HG03457 (cell line): ENCODE results near the gene SLC5A5.
"Not testable (repeated sequence)": the region's sequence is repeated elsewhere in the genome, so short reads cannot be mapped to it uniquely, and the experiment has no call there.

Source experiments
- ATAC-seq: cut with Tn5 transposase; IDR thresholded peaks from one replicate; pipeline ENCODE4 v1.9.1; 2021; ENCODE audit warnings: moderate number of reproducible peaks; ENCODE audit not compliant: unreplicated experiment

SLC5A5 gene

DNA sequence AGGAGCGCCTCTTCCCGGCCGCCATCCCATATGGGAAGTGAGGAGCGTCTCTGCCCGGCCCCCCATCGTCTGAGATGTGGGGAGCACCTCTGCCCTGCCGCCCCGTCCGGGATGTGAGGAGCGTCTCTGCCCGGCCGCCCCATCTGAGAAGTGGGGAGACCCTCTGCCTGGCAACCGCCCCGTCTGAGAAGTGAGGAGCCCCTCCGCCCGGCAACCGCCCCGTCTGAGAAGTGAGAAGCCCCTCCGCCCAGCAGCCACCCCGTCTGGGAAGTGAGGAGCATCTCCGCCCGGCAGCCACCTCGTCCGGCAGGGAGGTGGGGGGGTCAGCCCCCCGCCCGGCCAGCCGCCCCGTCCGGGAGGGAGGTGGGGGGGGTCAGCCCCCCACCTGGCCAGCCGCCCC is 46.4 kb downstream of the SLC5A5 start:
- ATAC-seq = not testable (repeated sequence)

DNA sequence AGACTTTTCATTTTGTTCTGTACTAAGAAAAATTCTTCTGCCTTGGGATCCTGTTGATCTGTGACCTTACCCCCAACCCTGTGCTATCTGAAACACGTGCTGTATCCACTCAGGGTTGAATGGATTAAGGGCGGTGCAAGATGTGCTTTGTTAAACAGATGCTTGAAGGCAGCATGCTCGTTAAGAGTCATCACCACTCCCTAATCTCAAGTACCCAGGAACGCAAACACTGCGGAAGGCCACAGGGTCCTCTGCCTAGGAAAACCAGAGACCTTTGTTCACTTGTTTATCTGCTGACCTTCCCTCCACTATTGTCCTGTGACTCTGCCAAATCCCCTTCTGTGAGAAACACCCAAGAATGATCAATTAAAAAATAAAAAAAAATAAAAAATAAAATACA is 47.4 kb downstream of the SLC5A5 start:
- not testable (repeated sequence) for ATAC-seq

DNA sequence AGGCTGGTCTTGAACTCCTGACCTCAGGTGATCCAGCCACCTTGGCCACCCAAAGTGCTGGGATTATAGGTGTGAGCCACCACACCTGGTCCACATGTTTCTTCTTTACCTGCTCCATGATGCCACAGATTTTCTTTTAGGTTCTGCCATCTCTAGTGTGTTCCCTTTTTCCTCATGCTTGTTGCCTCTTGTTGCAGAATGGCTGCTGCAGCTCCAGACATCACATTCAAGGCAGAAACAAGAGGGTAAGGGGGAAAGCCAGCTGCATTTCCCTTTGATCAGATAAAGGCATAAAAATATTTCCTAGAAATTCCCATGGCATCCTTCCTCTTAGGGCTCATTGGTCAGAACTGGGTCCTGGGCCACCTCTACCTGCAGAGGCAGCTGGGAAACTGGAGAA is 48.8 kb downstream of the SLC5A5 start:
- ATAC-seq = no peak

DNA sequence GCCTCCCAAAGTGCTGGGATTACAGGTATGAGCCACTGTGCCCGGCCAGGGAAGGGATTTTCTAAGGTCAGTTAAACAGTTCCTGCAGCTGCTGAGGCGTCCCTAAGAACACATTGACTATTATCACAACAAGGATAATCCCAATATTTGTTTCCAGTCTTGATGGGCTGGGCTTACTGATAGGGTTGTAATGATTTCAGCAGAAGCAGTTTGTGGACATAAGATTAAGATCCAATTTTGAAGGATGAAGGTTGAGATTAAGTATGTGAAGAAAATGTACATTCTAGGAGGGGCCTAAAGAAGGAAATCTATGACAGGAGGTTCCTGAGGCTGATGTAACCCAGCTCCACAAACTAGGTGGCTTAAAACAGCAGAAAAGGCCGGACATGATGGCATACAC is 50.4 kb downstream of the SLC5A5 start:
- ATAC-seq = no peak

DNA sequence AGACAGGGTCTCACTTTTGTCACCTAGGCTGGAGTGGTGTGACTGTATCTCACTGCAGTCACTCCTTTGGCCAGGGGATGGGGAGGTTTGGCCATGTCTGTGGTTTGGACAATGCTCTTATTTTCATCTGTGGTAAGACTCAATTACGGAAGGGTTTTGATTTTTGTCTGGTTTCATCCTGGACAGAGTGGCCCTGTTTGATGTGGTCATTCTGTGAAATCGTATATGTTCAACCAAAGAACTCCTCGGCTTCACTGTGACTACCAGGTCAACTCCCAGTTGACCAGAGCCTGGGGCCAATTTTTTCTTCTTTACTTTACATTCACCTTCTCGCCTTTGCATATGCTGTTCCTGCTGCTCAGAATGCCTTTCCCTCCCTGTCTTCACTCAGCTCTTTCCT is 54.3 kb downstream of the SLC5A5 start:
- no peak for ATAC-seq

DNA sequence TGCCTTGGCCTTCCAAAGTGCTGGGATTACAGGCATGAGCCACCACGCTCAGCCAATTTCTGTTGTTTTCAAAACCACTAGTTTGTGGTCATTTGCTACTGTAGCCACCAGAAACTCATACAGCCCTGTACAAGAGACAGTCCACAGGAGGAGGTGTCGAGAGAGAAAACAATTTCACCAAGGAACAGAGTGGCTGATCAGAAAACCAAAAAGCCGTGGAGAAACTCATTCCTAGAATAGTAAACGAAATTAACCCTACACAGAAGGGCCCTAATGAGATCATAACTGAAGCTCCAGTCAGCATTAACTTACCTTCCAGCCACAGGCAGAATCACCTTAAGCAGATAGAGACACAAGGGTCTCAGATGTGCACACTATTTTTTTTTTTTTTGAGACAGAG is 57.3 kb downstream of the SLC5A5 start:
- ATAC-seq = no peak

DNA sequence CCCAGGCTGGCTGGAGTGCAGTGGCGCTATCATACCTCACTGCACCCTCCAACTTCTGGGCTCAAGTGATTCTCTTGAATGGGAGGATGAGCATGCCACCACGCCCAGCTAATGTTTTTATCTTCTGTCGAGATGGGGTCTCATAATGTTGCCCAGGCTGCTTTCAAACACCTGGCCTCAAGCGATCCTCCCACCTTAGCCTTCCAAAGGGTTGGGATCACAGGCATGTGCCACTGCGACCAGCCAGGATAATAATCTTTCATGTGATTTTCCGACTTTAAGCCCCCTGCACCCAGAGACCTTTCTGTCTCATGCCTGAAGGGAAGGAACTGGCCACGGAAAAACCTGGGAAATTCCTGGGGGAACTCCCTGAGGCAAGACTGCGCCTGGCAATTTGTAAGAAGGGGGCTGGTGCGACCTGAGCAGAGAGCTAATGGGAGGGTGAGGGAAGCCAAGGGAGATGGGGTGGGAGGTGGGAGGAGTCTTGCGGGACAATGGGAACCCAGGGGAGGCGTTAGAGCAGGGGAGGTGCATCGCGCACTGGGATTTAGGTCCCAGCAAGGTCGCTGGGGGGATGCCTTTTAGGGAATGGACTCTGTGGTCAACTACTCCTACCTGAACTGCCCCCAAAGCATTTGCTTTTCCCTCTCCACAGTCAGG is 59.9 kb downstream of the SLC5A5 start:
- ATAC-seq = no peak

DNA sequence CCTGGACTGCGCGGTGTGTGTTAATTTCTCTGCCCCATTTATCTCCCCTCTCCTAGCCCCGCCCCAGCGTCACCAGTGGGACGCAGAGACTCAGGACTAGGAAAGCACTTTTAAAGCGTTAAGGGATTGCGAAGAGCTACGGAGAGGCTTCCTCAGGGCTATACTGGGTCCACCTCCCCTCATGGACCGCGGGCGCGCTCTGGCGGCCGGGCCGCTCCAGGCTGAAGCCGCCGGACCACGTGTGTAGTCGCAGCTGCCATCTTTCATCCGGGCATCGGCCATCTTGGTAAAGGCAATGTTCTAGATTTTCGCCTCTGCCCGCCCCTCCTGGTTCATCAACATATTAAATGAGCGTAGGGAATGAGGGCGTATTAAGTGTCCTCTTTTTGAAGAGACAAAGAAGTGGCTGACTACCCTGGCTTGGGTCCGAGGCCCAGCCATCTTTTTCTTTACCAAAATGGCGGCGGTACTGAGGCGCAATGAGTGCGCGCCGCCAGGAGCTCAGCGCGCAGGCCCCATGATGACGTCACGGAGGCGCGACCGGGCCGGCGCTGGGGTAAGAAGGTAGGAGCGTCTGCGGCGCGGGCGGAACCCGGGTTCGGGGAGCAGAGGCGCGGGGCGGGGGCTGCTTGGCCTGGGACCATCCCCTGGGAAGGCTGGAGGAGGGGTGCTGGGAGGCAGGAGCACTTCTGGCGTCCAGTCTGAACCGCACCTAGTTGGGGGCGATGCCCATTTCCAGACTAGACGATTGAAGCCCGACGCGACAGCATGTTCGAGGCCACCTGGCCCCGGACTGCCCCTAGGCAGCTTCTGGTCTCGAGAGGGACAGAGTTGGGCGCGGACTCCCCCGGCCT is 61.0 kb downstream of the SLC5A5 start, which contains the start of gene CCDC124:
Gene CCDC124, plus strand, starts transcription at position 531 of the 854 bp plus-strand sequence. CDS start 3,406 bp downstream, outside the sequence.
- peak; percentile 51 for ATAC-seq

DNA sequence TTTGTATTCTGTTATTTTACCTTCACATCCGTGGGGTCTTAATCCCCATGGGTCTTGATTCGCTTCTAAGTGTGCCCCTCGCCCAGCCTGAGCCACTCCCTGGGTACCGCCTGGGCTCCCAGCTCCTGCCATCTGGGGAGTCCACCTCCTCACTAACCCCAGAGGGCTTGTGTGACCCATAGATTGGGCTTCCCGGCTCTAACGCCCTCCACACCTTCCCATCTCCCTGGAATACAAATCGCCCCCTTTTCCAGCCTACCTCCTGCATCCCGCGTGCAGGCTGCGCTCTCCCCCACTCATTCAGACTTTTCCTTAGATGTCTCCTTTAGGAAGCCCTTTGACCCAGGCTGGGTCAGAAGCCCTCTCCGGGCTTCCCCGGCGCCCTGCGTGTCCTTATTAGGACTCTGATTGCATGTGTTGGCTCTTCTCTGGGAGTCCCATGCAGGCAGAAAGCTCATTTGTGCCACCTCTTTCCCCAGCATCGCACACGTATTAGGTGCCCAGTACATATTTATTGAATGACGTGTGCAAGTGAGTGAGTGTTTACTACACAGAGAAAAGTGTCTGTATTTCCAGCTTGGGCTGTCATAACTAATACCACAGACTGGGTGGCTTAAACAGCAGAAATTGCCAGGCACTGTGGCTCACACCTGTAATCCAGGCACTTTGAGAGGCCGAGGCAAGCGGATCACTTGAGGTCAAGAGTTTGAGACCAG is 61.8 kb downstream of the SLC5A5 start:
- ATAC-seq = no peak

DNA sequence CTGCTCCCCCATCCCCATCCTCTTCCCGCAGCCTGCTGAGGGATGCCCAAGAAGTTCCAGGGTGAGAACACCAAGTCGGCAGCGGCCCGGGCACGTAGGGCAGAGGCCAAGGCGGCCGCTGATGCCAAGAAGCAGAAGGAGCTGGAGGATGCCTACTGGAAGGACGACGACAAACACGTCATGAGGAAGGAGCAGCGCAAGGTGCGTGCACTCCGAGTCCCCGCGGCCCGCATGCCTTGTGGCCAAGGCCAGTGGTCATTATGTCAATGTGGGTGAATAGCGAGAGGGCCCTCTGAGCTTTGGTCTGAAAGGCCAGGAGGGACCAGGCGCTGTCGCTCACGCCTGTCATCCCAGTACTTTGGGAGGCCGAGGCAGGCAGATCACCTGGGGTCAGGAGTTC is 64.6 kb downstream of the SLC5A5 start:
- no peak for ATAC-seq

DNA sequence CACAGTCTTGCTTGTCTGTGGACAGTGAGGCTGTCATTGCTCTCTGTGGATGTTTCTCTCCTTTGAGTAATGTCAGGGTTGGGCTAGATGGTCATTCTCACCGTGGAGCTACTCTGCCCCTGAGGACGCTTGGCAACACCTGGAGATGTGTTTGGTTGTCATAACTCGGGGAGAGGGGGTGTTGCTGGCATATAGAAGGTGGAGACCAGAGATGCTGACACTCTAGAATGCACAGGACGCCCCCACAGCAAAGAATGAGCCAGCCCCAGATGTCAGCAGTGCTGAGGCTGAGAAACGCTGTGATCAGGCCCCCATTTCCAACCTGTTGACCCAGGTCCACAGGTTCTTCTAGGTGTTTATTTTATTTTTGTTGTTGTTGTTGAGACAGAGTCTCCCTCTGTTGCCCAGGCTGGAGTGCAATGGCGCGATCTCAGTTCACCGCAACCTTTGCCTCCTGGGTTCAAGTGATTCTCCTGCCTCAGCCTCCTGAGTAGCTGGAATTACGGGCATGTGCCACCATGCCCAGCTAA is 65.7 kb downstream of the SLC5A5 start:
- no peak for ATAC-seq

DNA sequence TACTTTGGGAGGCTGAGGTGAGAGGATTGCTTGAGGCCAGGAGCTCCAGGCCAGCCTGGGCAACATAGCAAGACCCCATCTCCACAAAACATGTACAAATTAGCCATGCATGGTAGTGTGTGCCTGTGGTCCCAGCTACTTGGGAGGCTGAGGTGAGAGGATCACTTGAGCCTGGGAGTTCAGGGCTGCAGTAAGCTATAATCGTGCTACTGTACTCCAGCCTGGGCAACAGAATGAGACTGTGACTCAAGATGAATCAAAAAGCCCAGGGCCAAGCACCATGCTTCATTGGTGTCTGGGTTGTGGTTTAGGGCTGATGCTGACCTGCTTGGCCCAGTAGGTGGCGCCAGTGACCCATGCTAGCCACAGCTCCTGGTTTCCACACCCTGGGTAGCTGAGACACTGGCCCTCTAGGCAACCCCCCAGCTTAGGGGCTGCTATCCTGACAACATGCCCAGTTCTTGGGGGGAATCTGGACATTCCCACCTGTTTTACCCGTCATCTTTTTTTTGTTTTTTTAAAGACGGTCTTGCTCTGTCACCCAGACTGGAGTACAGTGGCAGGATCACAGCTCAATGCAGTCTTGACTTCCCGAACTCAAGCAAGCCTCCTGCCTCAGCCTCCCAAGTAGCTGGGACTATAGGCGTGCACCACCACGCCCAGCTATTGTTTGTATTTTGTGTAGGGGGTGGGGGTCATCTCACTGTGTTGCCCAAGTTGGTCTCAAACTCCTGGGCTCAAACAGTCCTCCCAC is 66.5 kb downstream of the SLC5A5 start:
- ATAC-seq = no peak

DNA sequence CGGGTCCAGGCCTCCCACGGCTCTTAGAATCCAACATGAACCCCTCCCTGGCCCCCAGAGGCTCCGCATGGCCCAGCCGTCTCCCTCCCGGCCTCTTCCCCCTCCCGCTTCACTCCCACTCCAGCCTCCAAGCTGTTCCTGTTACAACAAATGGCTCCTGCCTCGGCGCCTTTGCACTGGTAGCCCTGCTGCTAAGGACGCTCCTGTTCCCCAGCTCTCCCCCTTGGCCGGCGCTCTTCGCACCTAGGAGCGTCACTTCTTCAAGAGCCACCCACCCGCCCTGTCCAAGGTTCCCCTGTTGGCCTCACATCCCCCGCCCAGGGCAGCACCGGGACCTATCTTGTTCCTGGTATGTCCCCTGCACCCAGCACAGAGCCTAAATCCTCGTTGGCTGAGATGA is 70.4 kb downstream of the SLC5A5 start:
- ATAC-seq = no peak

DNA sequence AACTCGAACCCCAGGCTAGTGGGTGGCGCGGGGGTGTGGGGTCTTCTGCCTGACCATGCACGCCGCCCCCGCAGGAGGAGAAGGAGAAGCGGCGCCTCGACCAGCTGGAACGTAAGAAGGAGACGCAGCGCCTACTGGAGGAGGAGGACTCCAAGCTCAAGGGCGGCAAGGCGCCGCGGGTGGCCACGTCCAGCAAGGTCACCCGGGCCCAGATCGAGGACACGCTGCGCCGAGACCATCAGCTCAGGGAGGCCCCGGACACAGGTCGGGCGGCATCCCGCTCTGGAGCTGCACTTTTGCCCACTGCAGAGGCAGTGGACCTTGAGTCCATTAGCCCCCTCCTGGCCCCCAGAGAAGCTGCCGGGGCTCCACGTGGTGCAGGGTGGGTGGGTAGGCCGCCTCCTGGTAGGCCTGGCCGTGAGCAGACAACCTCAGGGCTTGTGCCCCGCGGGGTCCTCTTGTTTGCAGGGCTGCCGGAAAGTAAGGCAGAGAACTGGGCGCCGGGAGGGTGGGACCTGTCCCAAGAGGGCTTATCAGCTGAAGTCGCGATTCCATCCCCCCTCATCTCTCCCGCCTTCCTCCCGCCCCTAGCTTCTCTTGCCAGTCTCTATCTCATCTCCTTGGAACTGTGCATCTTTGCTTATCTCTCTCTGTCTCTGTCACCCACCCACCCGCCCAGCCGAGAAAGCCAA is 71.0 kb downstream of the SLC5A5 start:
- ATAC-seq = no peak

DNA sequence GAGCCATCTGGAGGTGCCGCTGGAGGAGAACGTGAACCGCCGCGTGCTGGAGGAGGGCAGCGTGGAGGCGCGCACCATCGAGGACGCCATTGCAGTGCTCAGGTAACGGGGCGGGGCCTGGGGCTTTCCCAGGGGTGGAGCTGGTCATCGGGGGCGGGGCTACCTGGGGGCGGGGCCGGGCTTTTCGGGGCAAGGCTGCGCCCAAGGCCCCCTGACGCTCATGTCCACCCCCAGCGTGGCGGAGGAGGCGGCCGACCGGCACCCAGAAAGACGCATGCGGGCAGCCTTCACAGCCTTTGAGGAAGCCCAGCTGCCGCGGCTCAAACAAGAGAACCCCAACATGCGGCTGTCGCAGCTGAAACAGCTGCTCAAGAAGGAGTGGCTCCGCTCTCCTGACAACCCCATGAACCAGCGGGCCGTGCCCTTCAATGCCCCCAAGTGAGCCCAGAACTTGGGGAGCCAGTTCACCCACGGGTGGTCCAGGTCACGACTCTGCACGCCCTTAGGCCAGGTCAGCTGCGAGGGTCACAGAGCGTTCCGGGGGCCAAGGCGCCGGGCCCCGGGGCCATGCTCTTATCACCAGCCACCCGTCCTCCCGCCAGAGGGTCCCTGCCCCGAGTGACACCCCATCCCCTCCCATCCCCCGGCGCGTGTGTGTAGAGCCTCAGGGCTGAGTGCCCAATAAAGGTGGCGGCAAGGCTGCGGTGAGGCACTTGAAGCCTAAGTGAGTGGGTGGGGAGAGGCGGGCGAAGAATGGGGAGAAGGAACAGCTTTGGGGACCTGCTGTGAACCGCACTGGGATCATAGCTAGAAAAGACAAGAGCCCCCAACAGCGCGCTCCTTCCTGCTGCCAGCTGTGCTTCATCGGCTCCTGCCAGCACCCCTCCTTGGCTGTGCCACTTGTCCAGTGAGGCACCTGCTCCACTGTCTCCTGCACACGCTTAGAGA is 71.8 kb downstream of the SLC5A5 start:
- no peak for ATAC-seq

DNA sequence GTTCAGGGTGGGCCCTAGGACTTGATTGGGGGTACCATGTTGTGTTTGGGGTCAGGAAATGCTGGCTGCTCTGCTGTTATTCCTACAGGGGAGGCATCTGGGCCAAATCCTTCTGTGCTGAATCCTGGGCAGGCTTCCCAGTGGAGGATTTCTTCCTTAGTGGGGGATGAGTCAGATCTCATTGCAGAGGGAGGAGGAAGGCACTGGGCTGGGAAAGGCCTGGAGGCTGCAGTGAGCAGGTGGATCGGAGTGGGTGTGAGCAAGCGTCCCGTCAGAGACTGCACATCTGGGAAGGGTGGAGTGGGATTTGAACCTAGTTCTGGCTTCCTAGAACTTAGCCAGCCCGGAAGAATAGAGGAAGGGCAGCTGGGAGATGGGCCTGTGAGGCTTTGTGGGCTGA is 72.6 kb downstream of the SLC5A5 start:
- no peak for ATAC-seq
